Measurements from ENCODE around the gene ZNF367. TPM values are rescaled to one million over a fixed set of nuclear protein-coding genes. Genes with fewer than 3 reads are reported as not detected.
"Not testable (repeated sequence)": the region's sequence is repeated elsewhere in the genome, so short reads cannot be mapped to it uniquely, and the experiment has no call there.

ZNF367 gene
- polyA plus RNA-seq, 1 donor = 8.2 TPM

DNA sequence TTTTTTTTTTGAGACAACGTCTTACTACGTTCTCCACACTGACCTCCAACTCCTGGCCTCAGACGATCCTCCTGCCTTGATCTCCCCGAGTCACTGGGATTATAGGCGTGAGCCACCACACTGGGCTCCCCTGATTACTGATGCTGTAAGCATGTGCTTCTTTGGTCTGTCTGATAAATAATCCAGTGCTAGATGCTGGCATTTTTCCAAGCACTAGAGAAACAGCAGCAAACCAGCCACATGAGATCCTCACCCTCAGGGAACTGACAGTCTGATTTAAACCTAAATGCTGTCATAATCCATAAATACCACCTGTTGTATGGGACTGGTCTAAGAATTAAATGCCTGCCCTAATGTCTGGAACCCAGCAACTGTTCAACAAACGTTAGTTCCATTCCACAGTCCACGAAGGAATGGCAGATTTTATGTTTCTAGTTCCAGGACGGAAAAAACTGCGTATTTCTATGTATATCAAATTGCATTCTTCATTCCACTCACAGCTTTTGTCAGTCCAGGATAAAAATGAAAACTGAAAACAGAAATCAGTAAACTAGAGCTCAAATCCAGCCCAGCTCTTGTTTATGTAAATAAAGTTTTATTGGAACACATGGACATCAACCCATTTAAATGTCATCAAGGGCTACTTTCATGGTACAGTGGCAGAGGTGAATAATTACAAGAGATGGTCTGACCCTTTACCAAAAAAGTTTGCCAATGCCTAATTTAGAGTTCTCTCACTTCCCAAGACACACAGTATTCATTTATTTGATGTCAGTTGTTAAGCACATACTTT, 54.8 kb downstream of the ZNF367 start:
- H3K4me1 ChIP-seq (ENCODE audit: control insufficient read depth, insufficient read depth, low read length) = peaks cover 8% of the 10 kb centered on the region
- peaks cover 36% of the 10 kb centered on the region for H3K36me3 ChIP-seq (ENCODE audit: control insufficient read depth, insufficient read depth, low read length)
- no peak for DNase-seq
- H3K27ac ChIP-seq (ENCODE audit: low read length) = no peak overlapping the region
- H3K9me3 ChIP-seq (ENCODE audit: control insufficient read depth, low read depth, low read length) = no peaks in the 10 kb centered on the region
- H3K27me3 ChIP-seq (ENCODE audit: control insufficient read depth, insufficient read depth, low read length) = no peaks in the 10 kb centered on the region
- no peak overlapping the region for H3K4me3 ChIP-seq (ENCODE audit: low read length)
- WGBS (ENCODE audit: insufficient coverage, low lambda C conversion rate) = no CpG with 5 or more reads among the region's 9 CpGs

DNA sequence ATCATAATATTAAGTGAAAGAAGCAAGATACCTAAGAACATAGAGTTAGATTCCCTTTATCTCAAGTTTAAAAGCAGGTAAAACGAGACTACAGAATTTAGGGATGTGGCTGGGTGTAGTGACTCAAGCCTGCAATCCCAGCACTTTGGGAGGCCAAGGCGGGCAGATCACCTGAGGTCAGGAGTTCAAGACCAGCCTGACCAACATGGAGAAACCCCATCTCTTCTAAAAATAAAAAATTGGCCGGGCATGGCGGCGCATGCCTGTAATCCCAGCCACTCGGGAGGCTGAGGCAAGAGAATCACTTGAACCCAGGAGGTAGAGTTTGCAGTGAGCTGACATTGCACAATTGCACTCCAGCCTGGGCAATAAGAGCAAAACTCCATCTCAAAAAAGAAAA, 56.1 kb downstream of the ZNF367 start:
- H3K4me3 ChIP-seq (ENCODE audit: low read length); H3K27me3 ChIP-seq (ENCODE audit: control insufficient read depth, insufficient read depth, low read length); H3K27ac ChIP-seq (ENCODE audit: low read length); H3K9me3 ChIP-seq (ENCODE audit: control insufficient read depth, low read depth, low read length); H3K4me1 ChIP-seq (ENCODE audit: control insufficient read depth, insufficient read depth, low read length); DNase-seq: not testable (repeated sequence)
- WGBS (ENCODE audit: insufficient coverage, low lambda C conversion rate) = no CpG with 5 or more reads among the region's 6 CpGs
- H3K36me3 ChIP-seq (ENCODE audit: control insufficient read depth, insufficient read depth, low read length) = peaks cover 41% of the 10 kb centered on the region

DNA sequence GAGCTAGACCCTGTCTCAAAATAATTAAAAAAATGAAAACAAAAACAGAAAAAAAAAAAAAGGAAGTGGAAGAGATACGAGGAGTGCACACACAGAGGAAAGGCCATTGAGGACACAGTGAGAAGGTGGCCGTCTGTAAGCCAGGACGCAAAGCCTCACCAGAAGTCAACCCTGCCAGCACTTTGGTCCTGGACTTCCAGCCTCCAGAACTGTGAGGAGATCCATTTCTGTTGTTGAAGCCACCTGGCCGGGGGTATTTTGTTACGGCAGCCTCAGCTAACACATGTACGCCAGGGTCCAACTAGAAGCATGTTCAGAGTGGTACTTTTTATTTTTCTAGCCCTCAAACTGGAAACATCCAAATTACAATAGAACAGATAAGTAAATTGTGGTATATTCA, 56.5 kb downstream of the ZNF367 start:
- peaks cover 41% of the 10 kb centered on the region for H3K36me3 ChIP-seq (ENCODE audit: control insufficient read depth, insufficient read depth, low read length)
- no peak overlapping the region for H3K27ac ChIP-seq (ENCODE audit: low read length)
- H3K4me3 ChIP-seq (ENCODE audit: low read length) = no peak overlapping the region
- WGBS (ENCODE audit: insufficient coverage, low lambda C conversion rate) = 100% methylated on average over 1 of the region's 6 CpGs
- DNase-seq = no peak
- no peaks in the 10 kb centered on the region for H3K27me3 ChIP-seq (ENCODE audit: control insufficient read depth, insufficient read depth, low read length)
- H3K9me3 ChIP-seq (ENCODE audit: control insufficient read depth, low read depth, low read length) = no peaks in the 10 kb centered on the region
- peaks cover 8% of the 10 kb centered on the region for H3K4me1 ChIP-seq (ENCODE audit: control insufficient read depth, insufficient read depth, low read length)

DNA sequence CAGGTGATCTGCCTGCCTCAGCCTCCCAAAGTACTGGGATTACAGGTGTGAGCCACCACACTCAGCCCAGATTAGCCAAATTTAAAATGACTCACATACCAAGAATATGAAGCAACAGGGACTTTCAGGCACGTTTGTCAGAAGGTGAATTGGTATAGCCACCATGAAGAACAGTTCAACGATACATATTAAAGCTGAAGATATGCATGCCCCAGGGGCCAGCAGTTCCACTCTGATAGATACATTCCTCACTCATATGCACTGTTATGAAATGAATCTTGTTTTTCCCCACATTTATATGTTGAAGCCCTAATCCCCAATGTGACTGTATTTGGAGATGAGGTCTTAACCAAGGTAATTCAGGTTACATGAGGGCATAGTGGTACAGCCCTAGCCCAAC, 57.2 kb downstream of the ZNF367 start:
- no peak overlapping the region for H3K27ac ChIP-seq (ENCODE audit: low read length)

DNA sequence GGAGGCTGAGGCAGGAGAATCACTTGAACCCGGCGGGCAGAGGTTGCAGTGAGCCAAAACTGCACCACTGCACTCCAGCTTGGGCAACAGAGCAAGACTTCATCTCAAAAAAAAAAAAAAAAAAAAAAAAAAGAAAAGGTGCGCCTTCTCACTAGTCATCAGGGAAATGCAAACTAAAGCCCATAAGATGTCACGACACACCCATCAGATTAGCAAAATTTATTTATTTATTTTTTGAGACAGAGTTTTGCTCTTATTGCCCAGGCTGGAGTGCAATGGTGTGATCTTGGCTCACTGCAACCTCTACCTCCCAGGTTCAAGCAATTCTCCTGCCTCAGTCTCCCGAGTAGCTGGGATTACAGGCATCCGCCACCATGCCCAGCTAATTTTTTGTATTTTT, 57.6 kb downstream of the ZNF367 start:
- not testable (repeated sequence) for H3K27ac ChIP-seq (ENCODE audit: low read length); H3K9me3 ChIP-seq (ENCODE audit: control insufficient read depth, low read depth, low read length); DNase-seq; H3K27me3 ChIP-seq (ENCODE audit: control insufficient read depth, insufficient read depth, low read length); H3K4me1 ChIP-seq (ENCODE audit: control insufficient read depth, insufficient read depth, low read length); H3K4me3 ChIP-seq (ENCODE audit: low read length)
- peaks cover 46% of the 10 kb centered on the region for H3K36me3 ChIP-seq (ENCODE audit: control insufficient read depth, insufficient read depth, low read length)
- WGBS (ENCODE audit: insufficient coverage, low lambda C conversion rate) = no CpG with 5 or more reads among the region's 6 CpGs

More for the DNA sequence above, 57.2 kb downstream of the ZNF367 start:
- Histone ChIP-seq H3K36me3 (ENCODE audit: control insufficient read depth, insufficient read depth, low read length) (peaks cover 43% of the 10 kb centered on the region), H3K4me1 (ENCODE audit: control insufficient read depth, insufficient read depth, low read length) (peaks cover 3% of the 10 kb centered on the region), H3K27me3 (ENCODE audit: control insufficient read depth, insufficient read depth, low read length) (no peaks in the 10 kb centered on the region), H3K9me3 (ENCODE audit: control insufficient read depth, low read depth, low read length) (no peaks in the 10 kb centered on the region), H3K4me3 (ENCODE audit: low read length) (no peak overlapping the region)
- no peak for DNase-seq
- WGBS (ENCODE audit: insufficient coverage, low lambda C conversion rate) = no CpG with 5 or more reads among the region's 2 CpGs

DNA sequence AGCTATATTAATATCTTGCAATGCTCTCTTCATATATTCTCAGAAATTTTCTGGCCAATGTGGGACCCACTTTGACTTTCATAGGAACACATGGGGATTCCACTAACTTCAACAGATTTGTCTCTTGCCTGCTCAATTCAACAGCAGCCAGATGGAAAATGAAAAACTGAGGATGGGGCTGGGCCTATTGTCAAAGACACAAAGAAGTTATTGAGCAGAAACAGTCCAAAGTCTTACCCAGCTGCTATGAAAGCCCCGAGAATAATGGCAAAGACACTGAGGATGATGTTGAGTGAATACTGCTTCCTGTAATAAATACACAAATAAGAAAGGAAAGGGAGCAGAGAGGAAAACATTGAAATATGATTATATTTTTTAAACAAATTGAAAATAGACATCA, 67.3 kb downstream of the ZNF367 start:
- H3K27me3 ChIP-seq (ENCODE audit: control insufficient read depth, insufficient read depth, low read length) = no peaks in the 10 kb centered on the region
- H3K36me3 ChIP-seq (ENCODE audit: control insufficient read depth, insufficient read depth, low read length) = peaks cover 26% of the 10 kb centered on the region
- no CpG with 5 or more reads among the region's 1 CpG for WGBS (ENCODE audit: insufficient coverage, low lambda C conversion rate)
- H3K27ac ChIP-seq (ENCODE audit: low read length) = no peak overlapping the region
- H3K4me3 ChIP-seq (ENCODE audit: low read length) = no peak overlapping the region
- no peaks in the 10 kb centered on the region for H3K9me3 ChIP-seq (ENCODE audit: control insufficient read depth, low read depth, low read length)
- DNase-seq = peak in 1 of 2 donors; percentile 16
- no peaks in the 10 kb centered on the region for H3K4me1 ChIP-seq (ENCODE audit: control insufficient read depth, insufficient read depth, low read length)

DNA sequence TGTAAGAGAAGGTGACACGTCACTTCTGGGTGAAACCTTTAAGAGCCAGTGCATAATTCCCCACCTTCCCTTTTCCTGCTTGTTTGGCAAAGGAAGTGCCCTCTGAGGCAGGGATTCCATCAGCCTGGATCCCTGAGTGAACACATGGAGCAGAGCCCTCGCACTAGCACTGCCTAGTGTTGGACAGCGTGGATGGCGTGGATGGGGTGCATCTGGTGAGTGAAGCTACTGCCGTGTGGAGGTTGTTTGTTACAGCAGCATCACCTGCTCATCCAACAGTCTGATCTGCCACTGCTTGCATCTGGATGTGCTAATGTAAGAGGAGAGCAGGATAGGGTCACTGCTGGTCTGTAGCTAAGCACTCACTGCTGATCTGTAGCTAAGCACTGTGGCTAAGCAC, 69.9 kb downstream of the ZNF367 start:
- H3K27ac ChIP-seq (ENCODE audit: low read length) = no peak overlapping the region
- no peaks in the 10 kb centered on the region for H3K9me3 ChIP-seq (ENCODE audit: control insufficient read depth, low read depth, low read length)
- WGBS (ENCODE audit: insufficient coverage, low lambda C conversion rate) = no CpG with 5 or more reads among the region's 5 CpGs
- no peak overlapping the region for H3K4me3 ChIP-seq (ENCODE audit: low read length)
- peaks cover 22% of the 10 kb centered on the region for H3K36me3 ChIP-seq (ENCODE audit: control insufficient read depth, insufficient read depth, low read length)
- DNase-seq = no peak
- H3K4me1 ChIP-seq (ENCODE audit: control insufficient read depth, insufficient read depth, low read length) = peaks cover 14% of the 10 kb centered on the region
- H3K27me3 ChIP-seq (ENCODE audit: control insufficient read depth, insufficient read depth, low read length) = no peaks in the 10 kb centered on the region

DNA sequence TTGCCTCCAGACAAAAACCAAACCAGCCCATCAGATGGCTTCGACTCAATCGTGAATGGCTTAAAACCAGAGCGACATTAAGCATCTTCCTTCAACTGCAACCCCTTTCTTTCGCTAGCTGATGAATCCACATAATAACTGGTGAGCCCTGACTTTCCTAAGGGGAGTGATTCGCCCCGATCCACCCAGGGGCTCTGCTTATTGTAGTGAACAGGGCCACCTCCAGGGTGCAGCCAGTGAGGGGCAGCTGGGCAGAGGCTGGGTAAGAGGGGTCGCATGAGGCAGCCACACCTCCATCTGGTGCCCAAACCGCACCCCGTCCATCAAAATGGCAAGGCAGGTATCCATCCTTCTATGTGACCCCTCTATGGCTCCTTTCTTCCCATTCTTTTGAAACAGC, 72.6 kb downstream of the ZNF367 start:
- H3K27ac ChIP-seq (ENCODE audit: low read length) = no peak overlapping the region
- H3K36me3 ChIP-seq (ENCODE audit: control insufficient read depth, insufficient read depth, low read length) = peaks cover 27% of the 10 kb centered on the region
- peaks cover 16% of the 10 kb centered on the region for H3K4me1 ChIP-seq (ENCODE audit: control insufficient read depth, insufficient read depth, low read length)

DNA sequence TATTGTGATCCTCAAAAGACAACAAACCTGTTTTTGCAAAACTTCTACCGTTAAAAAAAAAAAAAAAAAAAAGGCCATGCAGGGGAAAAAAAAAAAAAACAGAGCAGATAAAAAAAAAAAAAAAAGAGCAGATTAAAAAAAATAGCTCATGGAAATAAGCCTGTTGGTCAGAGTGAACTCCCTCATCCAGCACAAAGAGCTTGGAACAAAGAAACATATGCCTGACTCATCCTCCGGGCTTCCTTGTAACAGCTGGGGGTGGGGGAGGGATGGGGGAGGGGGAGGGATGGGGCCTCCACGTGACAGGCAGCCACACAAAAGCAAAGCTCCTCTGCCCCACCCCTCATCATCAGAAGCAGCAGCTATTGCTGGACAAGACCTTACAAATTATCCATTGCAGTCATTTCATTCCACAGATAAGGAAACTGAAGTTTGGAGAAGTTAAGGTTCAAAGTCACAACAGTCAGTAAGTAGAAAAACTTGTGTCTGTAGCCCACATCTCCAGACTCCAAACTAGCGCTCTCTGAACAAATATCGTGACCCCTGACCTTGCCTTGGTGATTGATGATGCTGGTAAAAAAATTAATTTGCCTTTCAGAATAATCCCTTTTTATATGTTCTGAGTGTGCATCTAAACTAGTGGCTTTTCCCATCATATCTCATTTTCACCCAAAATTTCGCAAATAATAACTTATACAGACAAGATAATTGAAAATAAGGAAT, 73.6 kb downstream of the ZNF367 start:
- peak; percentile 76 to 84 for DNase-seq
- 50% methylated on average over 2 of the region's 6 CpGs for WGBS (ENCODE audit: insufficient coverage, low lambda C conversion rate)
- Histone ChIP-seq H3K4me3 (ENCODE audit: low read length) (no peak overlapping the region), H3K36me3 (ENCODE audit: control insufficient read depth, insufficient read depth, low read length) (peaks cover 24% of the 10 kb centered on the region), H3K27me3 (ENCODE audit: control insufficient read depth, insufficient read depth, low read length) (no peaks in the 10 kb centered on the region), H3K4me1 (ENCODE audit: control insufficient read depth, insufficient read depth, low read length) (peaks cover 21% of the 10 kb centered on the region), H3K27ac (ENCODE audit: low read length) (peak overlapping the region; percentile 59), H3K9me3 (ENCODE audit: control insufficient read depth, low read depth, low read length) (no peaks in the 10 kb centered on the region)

More for the DNA sequence above, 72.6 kb downstream of the ZNF367 start:
- H3K27me3 ChIP-seq (ENCODE audit: control insufficient read depth, insufficient read depth, low read length) = no peaks in the 10 kb centered on the region
- H3K4me3 ChIP-seq (ENCODE audit: low read length) = no peak overlapping the region
- WGBS (ENCODE audit: insufficient coverage, low lambda C conversion rate) = no CpG with 5 or more reads among the region's 9 CpGs
- DNase-seq = no peak
- H3K9me3 ChIP-seq (ENCODE audit: control insufficient read depth, low read depth, low read length) = no peaks in the 10 kb centered on the region

DNA sequence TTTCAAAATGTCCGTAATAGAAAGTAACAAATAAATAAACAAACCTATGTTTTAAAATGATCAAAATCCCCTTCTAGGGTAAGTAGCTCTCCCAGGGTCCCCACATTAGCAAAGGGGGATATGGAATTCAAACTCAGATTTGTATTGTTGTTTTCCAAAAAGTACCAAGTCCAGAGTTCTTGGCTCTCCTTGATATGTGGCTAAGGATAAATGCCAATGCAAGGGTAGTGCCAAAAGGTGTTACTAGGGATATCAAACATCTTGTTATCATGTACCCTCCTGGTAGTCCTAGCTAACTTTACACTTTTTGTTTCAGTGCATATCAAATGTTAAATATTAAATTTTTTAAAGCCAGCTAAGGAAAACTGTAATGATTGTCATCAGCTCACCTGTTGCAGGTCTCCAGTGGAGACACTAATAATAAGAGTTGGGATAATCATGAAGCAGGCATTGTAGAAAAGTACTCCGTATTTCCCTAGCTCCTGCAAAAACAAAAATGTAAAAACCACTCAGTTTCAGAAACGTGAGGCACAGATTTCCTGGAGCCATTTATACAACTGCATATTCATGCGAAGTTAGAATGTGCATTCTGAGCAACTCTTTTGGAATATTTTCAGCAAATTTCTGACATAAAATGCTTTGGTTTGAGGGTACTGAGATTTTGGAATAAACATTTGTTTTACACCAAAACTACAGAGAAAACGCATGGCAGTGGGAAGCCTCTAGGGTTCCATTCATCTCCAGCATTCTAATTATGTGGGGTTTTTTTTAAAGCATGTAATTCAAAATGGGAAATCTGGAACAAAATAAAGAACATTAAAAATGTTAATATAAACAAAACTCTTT, 74.4 kb downstream of the ZNF367 start:
- Histone ChIP-seq H3K36me3 (ENCODE audit: control insufficient read depth, insufficient read depth, low read length) (peaks cover 21% of the 10 kb centered on the region), H3K27ac (ENCODE audit: low read length) (peak overlapping the region; percentile 59), H3K9me3 (ENCODE audit: control insufficient read depth, low read depth, low read length) (no peaks in the 10 kb centered on the region), H3K4me1 (ENCODE audit: control insufficient read depth, insufficient read depth, low read length) (peaks cover 25% of the 10 kb centered on the region), H3K27me3 (ENCODE audit: control insufficient read depth, insufficient read depth, low read length) (no peaks in the 10 kb centered on the region), H3K4me3 (ENCODE audit: low read length) (no peak overlapping the region)
- 80% methylated on average over 1 of the region's 5 CpGs for WGBS (ENCODE audit: insufficient coverage, low lambda C conversion rate)
- peak in 1 of 2 donors; percentile 13 for DNase-seq
